Measurements from ENCODE around the gene SFXN5. TPM values are rescaled to one million over a fixed set of nuclear protein-coding genes. Genes with fewer than 3 reads are reported as not detected.

SFXN5 gene
- polyA plus RNA-seq, 2 of the 4 experiments (the other 2 are of a cell fraction): 16.7 to 19.6 TPM

DNA sequence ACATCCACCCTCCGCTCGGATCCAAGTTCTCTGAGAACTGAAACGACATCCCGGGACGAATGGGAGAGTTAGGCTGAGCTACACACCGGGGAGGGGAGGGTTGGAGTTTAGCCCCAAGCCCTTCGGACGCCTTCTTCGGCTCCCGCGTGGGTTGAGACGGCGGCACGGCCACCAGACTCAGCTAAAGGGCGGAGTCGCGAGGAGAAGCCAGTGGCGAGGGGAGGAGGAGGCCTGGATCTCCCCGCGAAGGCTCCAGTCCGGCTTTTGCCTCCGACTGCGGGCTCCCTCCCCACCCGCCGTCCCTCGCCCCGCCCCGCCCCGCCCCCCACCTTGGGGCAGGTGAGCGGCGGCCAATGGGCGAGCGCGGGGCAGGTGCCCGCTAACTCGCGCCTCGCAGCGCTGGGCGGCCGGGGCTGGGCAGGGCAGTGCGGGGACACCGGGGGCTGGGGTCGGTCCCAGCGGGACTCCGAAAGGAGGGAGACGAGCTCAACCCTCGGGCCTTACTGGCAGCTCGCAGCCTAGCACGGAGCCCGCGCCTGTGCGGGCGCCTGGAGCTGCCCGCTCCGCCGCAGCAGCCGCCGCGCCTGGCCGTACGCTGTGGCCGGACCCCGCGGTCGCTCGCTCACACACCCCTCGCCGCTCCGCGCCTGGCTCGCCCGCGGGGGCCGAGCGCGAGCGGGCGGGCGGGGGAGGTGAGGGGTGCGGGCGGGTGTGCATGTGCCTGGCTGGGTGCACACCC, 154.2 kb downstream of the SFXN5 start, which contains the start of gene EMX1:
Gene EMX1, plus strand, starts transcription at position 382 of the 739 bp plus-strand sequence. Its CDS starts 334 bp downstream, at position 716.
- Histone ChIP-seq H3K27ac (peak within 1 kb of the TSS in 1 of 2 experiments; percentile 10; a peak in 2 of 6 replicates), H3K4me3 (peak within 1 kb of the TSS; percentile 48), H3K4me1 (peaks cover 37% of the 10 kb centered on the region), H3K4me2 (peak within 1 kb of the TSS; percentile 99), H3K9me3 (no peaks in the 10 kb centered on the region)
- TF ChIP-seq, protein P1, sequence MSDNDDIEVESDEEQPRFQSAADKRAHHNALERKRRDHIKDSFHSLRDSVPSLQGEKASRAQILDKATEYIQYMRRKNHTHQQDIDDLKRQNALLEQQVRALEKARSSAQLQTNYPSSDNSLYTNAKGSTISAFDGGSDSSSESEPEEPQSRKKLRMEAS (IDR thresholded peaks at IDR 0.05): peak; percentile 45; the same call in 1 of the 2 replicates
- no peak for TF ChIP-seq BHLHE40 (IDR thresholded peaks at IDR 0.05; ENCODE audit: low read depth, low read length)
- DNase-seq (ENCODE audit: low read depth in 1 of 2, low spot score in 1 of 2): peak; percentile 65 to 79
- ChIA-PET POLR2A (no interaction called here), CTCF (interaction anchor here (0.6 to 13.4 kb wide), 12 partner anchors 9 to 789 kb away, joined by 3 to 211 read pairs (median 4); partner anchors contain the start of gene SPR)
- FAIRE-seq: no peak
- ATAC-seq: peak; percentile 44 to 63
- WGBS (ENCODE audit: missing lambda C conversion rate): 6% methylated on average over 11 of the region's 82 CpGs

DNA sequence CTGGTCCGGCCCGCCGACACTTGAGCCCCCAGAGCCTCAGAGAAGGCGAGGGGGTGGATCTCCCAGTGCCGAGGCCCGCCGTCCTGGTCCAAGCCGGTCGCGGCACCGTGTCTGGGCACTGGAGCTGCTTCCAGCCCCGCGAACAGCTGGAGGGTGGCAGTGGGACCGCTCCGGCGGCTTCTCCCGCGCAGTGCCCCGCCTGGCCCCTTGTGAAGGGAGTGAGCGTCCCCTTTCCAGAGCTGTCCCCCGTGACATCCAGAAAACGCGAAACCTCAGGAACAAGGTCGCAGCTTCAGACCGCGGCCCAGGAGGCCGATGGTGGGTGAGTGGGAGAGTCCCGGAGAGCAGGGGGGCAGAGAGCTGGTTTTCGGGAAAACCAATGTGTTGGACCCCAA, 154.8 kb downstream of the SFXN5 start:
- peak; percentile 62; the same call in 1 of the 2 replicates for TF ChIP-seq CBX8 (IDR thresholded peaks at IDR 0.05)
- TF ChIP-seq RNF2 (IDR thresholded peaks at IDR 0.05; ENCODE audit: borderline replicate concordance, low read depth): peak; percentile 92
- TF ChIP-seq NR3C1 (IDR thresholded peaks at IDR 0.05): no peak
- Histone ChIP-seq H3K4me3 (peak overlapping the region; percentile 48), H3K9me3 (no peaks in the 10 kb centered on the region), H3K4me1 (peaks cover 37% of the 10 kb centered on the region), H3K4me2 (peak overlapping the region; percentile 99), H3K27ac (peak overlapping the region in 1 of 2 experiments; percentile 10; a peak in 1 of 6 replicates)
- ChIA-PET CTCF (interaction anchor here (0.7 to 13.4 kb wide), 9 partner anchors 25 to 788 kb away, joined by 3 to 211 read pairs (median 5); partner anchors contain the start of gene SPR), POLR2A (no interaction called here)
- ATAC-seq (peak in 1 of 2 experiments; percentile 1; a peak in 2 of 6 replicates), DNase-seq (ENCODE audit: low read depth in 1 of 2, low spot score in 1 of 2) (no peak), FAIRE-seq (no peak)
- 36% methylated on average over 28 of the region's 29 CpGs for WGBS (ENCODE audit: missing lambda C conversion rate)

DNA sequence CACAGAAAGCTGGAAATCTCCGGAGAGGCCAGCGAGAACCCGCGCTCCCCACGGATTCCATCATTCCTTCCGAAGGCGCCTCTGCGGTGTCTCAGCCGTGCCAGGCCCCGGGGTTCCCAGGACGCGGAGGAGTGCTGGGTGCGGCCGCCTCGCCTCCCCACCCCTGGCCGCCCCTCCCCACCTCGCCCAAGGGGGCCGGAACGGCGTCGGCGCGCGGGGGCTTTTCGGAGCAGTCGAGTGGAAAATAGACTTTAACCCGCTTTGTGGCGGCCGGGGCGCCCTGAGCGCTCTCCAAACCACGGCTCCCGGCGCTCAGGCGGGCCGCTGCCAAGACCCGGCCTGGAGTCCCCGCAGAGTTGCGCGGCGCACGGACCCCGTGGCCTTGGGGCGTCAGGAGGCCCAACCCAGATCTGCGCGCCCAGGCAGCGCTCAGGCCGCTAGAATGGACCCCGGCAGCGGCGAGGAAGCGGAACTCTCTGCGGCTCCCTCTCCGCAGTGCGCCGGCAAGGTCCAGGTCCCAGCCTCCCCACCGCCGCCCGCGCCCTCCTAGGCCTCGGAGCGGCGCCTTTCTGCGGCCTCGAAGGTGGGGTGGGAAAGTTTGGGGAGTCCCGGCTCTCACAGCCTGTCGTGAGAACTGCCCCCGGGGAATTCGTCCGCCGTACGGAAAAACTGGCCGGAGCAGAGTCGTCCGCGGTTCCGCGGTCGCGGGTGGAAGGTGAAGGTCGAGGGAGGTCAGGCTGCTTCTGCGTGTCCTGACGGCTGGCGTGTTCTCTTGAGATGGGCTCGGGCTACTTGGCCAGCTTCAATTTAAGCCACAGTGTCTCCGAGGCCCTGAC, 155.4 kb downstream of the SFXN5 start:
- Histone ChIP-seq H3K4me2 (peak overlapping the region; percentile 99), H3K4me1 (peaks cover 41% of the 10 kb centered on the region), H3K4me3 (peak overlapping the region; percentile 48), H3K9me3 (no peaks in the 10 kb centered on the region), H3K27ac (peak overlapping the region in 1 of 2 experiments; percentile 16; a peak in 2 of 6 replicates)
- FAIRE-seq: no peak
- ChIA-PET POLR2A (no interaction called here), CTCF (interaction anchor here (0.7 to 13.4 kb wide), 8 partner anchors 10 to 261 kb away, joined by 3 to 211 read pairs (median 6); partner anchors contain the start of gene SPR)
- peak; percentile 67 to 68 for DNase-seq (ENCODE audit: low read depth in 1 of 2, low spot score in 1 of 2)
- WGBS (ENCODE audit: missing lambda C conversion rate): 14% methylated on average over 43 of the region's 86 CpGs
- ATAC-seq: peak; percentile 46 to 75; a peak in 5 of 6 replicates
- TF ChIP-seq JUN (IDR thresholded peaks at IDR 0.05) (no peak), RNF2 (IDR thresholded peaks at IDR 0.05; ENCODE audit: borderline replicate concordance, low read depth) (peak; percentile 31; the same call in 1 of the 2 replicates), HDAC2 (IDR thresholded peaks at IDR 0.05) (peak; percentile 85), CBX8 (IDR thresholded peaks at IDR 0.05) (no peak), NFE2L2 (conservative IDR thresholded peaks at IDR 0.05; ENCODE audit: low read length) (no peak), NR3C1 (IDR thresholded peaks at IDR 0.05) (no peak)
- TF ChIP-seq, protein P1 (IDR thresholded peaks at IDR 0.05): peak; percentile 59

DNA sequence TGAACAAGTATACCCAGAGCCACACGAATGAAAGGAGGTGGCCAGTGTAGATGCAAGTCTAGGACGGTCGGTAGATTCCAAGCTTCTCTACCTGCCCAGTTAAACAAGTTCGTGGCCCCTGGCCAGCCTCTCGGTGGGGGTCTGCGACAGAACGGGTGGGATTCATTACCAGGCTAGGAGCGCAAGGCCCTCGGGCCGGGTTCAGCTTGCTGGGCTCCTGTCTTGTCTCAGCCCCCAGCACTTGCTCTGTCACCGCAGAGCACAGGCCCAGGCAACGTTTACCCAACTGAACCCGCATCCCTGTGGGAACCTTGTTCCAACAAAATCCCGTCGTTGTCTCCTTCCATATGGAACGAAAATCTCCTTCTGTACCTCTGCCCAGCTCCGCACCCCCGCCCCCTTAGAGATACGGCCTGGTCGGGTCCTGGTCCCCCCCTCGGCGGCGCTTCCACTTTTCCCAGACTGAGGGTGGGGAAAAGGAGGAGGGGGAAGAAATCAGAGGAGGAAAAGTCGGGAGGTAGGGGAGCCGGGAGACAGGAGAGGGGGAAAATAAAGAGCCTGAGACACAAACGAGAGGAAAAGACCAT, 156.1 kb downstream of the SFXN5 start:
- no peak for FAIRE-seq
- Histone ChIP-seq H3K27ac (no peak overlapping the region), H3K9me3 (no peaks in the 10 kb centered on the region), H3K4me1 (peaks cover 42% of the 10 kb centered on the region), H3K4me2 (peak overlapping the region; percentile 99), H3K4me3 (peak overlapping the region; percentile 48)
- no peak for TF ChIP-seq TFCP2L1 (CRISPR knock-in tag; IDR thresholded peaks at IDR 0.05)
- TF ChIP-seq ZSCAN20 (CRISPR knock-in tag; IDR thresholded peaks at IDR 0.05): no peak
- no peak for TF ChIP-seq MAFK (IDR thresholded peaks at IDR 0.05; ENCODE audit: partially characterized antibody)
- TF ChIP-seq CBX8 (IDR thresholded peaks at IDR 0.05): peak; percentile 49; the same call in 1 of the 2 replicates
- no peak for TF ChIP-seq POLR2AphosphoS2 (conservative IDR thresholded peaks at IDR 0.05; ENCODE audit: low read length)
- no peak for DNase-seq (ENCODE audit: low read depth in 1 of 2, low spot score in 1 of 2)
- ATAC-seq: no peak
- 39% methylated on average over 26 of the region's 26 CpGs for WGBS (ENCODE audit: missing lambda C conversion rate)
- POLR2A ChIA-PET: interaction anchor here (0.6 kb wide), 1 partner anchor 1652 kb away, joined by 3 read pairs; no protein-coding TSS in a partner anchor
- CTCF ChIA-PET: interaction anchor here (1.0 to 13.4 kb wide), 6 partner anchors 10 to 262 kb away, joined by 3 to 211 read pairs (median 6); partner anchors contain the start of gene SPR
